ENCODE data around the gene PRKAG2.

GRCh38 chr7:151860771-151861170 lies 16.1 kb downstream of the PRKAG2 start:
- TF ChIP-seq NFIC (IDR thresholded peaks at IDR 0.05; ENCODE audit: low read length): no peak
- no peak for TF ChIP-seq ESRRA (CRISPR knock-in tag; IDR thresholded peaks at IDR 0.05; ENCODE audit: low read depth)
- no peak for TF ChIP-seq REST (IDR thresholded peaks at IDR 0.05; ENCODE audit: borderline replicate concordance in 1 of 2, low read depth in 1 of 2, low read length in 2 of 2)
- TF ChIP-seq PTBP1 (IDR thresholded peaks at IDR 0.05; ENCODE audit: low read depth, low read length, poor library complexity, severe bottlenecking): no peak
- TF ChIP-seq, protein P1, sequence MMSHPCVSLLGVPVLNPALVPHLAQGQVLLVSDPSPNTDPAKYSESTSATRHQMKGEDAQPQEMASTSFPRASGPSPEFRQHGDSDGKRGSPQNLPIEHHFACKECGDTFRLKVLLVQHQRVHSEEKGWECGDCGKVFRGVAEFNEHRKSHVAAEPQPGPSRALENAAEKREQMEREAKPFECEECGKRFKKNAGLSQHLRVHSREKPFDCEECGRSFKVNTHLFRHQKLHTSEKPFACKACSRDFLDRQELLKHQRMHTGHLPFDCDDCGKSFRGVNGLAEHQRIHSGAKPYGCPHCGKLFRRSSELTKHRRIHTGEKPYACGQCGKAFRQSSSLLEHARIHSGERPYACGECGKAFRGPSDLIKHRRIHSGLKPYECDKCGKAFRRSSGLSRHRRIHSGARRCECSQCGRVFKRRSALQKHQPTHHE (CRISPR knock-in tag; IDR thresholded peaks at IDR 0.05; ENCODE audit: borderline replicate concordance): no peak
- no peak for TF ChIP-seq ZNF232 (CRISPR knock-in tag; IDR thresholded peaks at IDR 0.05; ENCODE audit: borderline replicate concordance)
- TF ChIP-seq SP5 (CRISPR knock-in tag; IDR thresholded peaks at IDR 0.05; ENCODE audit: borderline replicate concordance, low read depth): no peak
- no peak for TF ChIP-seq ZFX (CRISPR knock-in tag; IDR thresholded peaks at IDR 0.05; ENCODE audit: low read depth)
